GM18867 (cell line): ENCODE data around the gene RPAP3.

ENCODE experiments used
- ATAC-seq: cut with Tn5 transposase; IDR thresholded peaks from one replicate; pipeline ENCODE4 v1.9.1; 2021; ENCODE audit warnings: mild to moderate bottlenecking, moderate library complexity; ENCODE audit not compliant: unreplicated experiment

RPAP3 gene

GRCh38 chr12:47744005-47744651 lies 38.3 kb upstream of the RPAP3 start:
- ATAC-seq, result no peak

GRCh38 chr12:47743311-47743860 lies 37.6 kb upstream of the RPAP3 start:
- no peak for ATAC-seq

- ATAC-seq, result no peak
These were observed 36.5 kb upstream of the RPAP3 start for GRCh38 chr12:47742253-47742825.

GRCh38 chr12:47741340-47741703 lies 35.5 kb upstream of the RPAP3 start:
- ATAC-seq, result peak; percentile 48

- peak; percentile 53 for ATAC-seq
These were observed 34.9 kb upstream of the RPAP3 start for GRCh38 chr12:47740606-47741339.

GRCh38 chr12:47739979-47740378 lies 34.1 kb upstream of the RPAP3 start:
- peak; percentile 54 for ATAC-seq

- ATAC-seq, result no peak
These were observed 33.5 kb upstream of the RPAP3 start for GRCh38 chr12:47739297-47739696.

- ATAC-seq, result no peak
These were observed 32.2 kb upstream of the RPAP3 start for GRCh38 chr12:47737936-47738594.

GRCh38 chr12:47736877-47737676 lies 31.2 kb upstream of the RPAP3 start:
- no peak for ATAC-seq

GRCh38 chr12:47736216-47736615 lies 30.4 kb upstream of the RPAP3 start:
- ATAC-seq, result no peak

- ATAC-seq, result no peak
These were observed 29.8 kb upstream of the RPAP3 start for GRCh38 chr12:47735649-47736048.

- ATAC-seq, result no peak
These were observed 29.1 kb upstream of the RPAP3 start for GRCh38 chr12:47734725-47735480.

- no peak for ATAC-seq
These were observed 27.3 kb upstream of the RPAP3 start for GRCh38 chr12:47733142-47733541.

- ATAC-seq, result no peak
These were observed 26.7 kb upstream of the RPAP3 start for GRCh38 chr12:47732504-47732903.

GRCh38 chr12:47731723-47732122 lies 25.9 kb upstream of the RPAP3 start:
- ATAC-seq, result no peak

GRCh38 chr12:47730341-47730744 lies 24.5 kb upstream of the RPAP3 start:
- no peak for ATAC-seq

GRCh38 chr12:47729233-47729632 lies 23.4 kb upstream of the RPAP3 start:
- ATAC-seq, result no peak

GRCh38 chr12:47725893-47726292 lies 20.1 kb upstream of the RPAP3 start:
- peak; percentile 95 for ATAC-seq

- ATAC-seq, result no peak
These were observed 19.4 kb upstream of the RPAP3 start, which contains the start of gene ENDOU for GRCh38 chr12:47725091-47725772. ENDOU (minus strand) TSS chr12:47725490; CDS start chr12:47725413, 77 bp downstream.
